Stimulated activated CD8-positive, alpha-beta memory T cell treated with anti-CD3 and anti-CD28 coated beads, Interleukin-4, amount 100 ng/mL, for 1 hour (primary cell): ENCODE measurements around the gene PRR20D.
"Not testable (repeated sequence)": the region's sequence is repeated elsewhere in the genome, so short reads cannot be mapped to it uniquely, and the experiment has no call there.

ENCODE experiments used
- DNase-seq, 2 donors: peaks; one replicate each; pipeline ENCODE4 v3.0.0-alpha.2; 2020; ENCODE audit warnings: low read depth in 2 of 2, low spot score in 1 of 2

Gene PRR20D

GRCh38 chr13:57160332-57160731 is at the start of gene PRR20D:
Gene PRR20D, plus strand, starts transcription at chr13:57160632. Its CDS starts 387 bp downstream, at chr13:57161019.
- DNase-seq: not testable (repeated sequence)

- no peak for DNase-seq
These were observed 45.5 kb upstream of the PRR20D start for GRCh38 chr13:57114945-57115344.

- DNase-seq: no peak
These were observed 36.8 kb upstream of the PRR20D start for GRCh38 chr13:57123681-57124080.

GRCh38 chr13:57128909-57129308 is 31.5 kb upstream of the PRR20D start:
- no peak for DNase-seq

GRCh38 chr13:57136093-57136492 is 24.3 kb upstream of the PRR20D start:
- no peak for DNase-seq

DNA sequence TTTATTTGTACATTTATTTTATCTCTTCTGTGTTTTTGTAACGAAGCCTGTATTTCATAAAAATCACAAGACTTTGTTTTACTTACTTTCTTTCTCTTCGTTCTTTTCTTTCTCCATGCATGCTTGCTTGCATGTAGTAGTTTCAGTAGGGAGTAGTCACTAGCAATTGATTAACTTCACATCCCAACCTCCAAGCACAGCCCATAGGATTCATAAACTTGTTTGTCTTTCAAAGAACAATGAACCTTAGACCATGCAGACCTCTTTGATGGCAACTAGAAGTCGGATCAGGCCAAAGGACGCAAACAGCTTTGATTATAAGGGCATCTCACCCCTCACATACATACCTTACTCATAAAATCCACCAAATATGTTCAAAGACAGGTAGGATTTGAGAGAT is 22.8 kb upstream of the PRR20D start:
- no peak for DNase-seq

DNA sequence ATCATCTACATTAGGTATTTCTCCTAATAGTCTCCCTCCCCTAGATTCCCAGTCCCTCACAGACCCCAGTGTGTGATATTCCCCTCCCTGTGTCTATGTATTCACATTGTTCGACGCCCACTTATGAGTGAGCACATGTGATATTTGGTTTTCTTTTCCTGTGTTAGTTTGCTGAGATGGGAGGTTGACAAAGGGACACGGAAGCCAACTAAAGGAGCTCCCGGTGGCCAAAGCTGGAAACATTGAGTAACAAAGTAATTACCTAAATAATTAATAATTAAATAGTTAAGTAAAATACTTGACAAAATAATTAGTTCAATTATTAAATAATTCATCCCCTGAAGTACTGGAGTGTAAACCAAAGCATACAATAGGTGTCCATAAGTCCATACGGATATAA is 21.4 kb upstream of the PRR20D start:
- no peak for DNase-seq

GRCh38 chr13:57139781-57140180 is 20.7 kb upstream of the PRR20D start:
- not testable (repeated sequence) for DNase-seq

DNA sequence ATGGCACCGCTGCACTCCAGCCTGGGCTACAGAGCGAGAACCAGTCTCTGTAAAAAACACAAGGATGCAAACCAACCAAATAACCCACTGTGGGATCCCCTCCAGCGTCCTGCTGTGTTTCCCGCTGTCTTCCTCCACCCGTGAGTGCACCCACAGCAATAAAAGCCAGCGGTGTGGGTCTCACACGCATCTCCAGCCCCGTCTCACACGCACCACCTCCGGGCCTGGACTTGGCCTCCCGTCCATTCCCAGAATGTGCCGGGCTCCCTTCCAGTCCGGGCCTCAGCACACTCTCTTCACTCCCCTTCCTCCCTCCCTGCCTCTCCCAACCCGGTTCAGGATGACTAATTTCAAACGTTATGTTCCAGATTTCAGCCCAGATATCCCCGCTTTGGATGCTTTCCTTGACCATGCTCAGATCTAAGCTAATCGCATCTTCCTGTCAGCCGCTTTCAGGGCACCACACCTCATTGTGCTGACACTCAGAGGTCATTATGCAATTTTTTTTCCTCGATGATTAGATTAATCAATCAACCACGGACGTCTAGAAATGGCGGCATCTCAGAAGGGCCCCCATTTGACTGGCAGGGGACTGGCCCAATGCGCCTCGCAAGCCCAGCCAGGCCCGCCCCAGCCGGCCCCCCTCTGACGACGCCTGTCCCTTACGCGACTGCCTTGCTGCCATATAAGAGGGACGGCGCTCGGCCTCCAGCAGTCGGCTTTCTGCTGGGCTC is 20.0 kb upstream of the PRR20D start, which contains the start of gene PRR20A:
TSS of gene PRR20A (plus strand) at position 684 of the 734 bp plus-strand sequence. CDS start 387 bp downstream, outside the sequence.
- DNase-seq: not testable (repeated sequence)

GRCh38 chr13:57147188-57147587 is 13.2 kb upstream of the PRR20D start, which contains the start of gene PRR20B:
Gene PRR20B, plus strand, starts transcription at chr13:57147488. Its CDS starts 387 bp downstream, at chr13:57147875.
- DNase-seq: not testable (repeated sequence)

DNA sequence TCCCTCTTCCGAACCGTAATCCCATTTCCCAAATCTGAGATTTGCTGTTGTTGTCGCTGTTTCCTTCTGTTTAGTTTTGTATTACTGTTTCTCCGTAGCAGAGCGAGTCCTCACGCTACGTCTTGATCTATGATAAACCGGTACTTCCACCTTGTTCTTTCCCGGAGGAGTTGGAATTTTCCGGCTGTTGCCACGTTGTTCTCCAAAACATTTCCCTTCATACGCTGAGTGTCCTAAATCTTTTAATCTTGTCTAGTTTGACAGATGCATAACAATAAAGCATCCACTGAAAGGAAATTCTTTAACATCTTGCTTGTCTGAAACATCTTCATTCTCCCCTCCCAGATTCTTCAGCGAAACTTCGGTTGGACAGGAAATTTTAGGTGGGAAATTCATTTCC is 12.3 kb upstream of the PRR20D start:
- DNase-seq: not testable (repeated sequence)

GRCh38 chr13:57153761-57154160 is 6.7 kb upstream of the PRR20D start, which contains the start of gene PRR20C:
Gene PRR20C, plus strand, starts transcription at chr13:57154061. Its CDS starts 387 bp downstream, at chr13:57154448.
- DNase-seq: not testable (repeated sequence)

DNA sequence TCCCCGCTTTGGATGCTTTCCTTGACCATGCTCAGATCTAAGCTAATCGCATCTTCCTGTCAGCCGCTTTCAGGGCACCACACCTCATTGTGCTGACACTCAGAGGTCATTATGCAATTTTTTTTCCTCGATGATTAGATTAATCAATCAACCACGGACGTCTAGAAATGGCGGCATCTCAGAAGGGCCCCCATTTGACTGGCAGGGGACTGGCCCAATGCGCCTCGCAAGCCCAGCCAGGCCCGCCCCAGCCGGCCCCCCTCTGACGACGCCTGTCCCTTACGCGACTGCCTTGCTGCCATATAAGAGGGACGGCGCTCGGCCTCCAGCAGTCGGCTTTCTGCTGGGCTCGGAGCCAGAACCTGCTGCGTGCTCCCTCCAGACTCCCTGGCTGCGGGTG is 6.5 kb downstream of the PRR20D start, which contains the start of gene PRR20E:
TSS of gene PRR20E (plus strand) at position 301 of the 400 bp plus-strand sequence. CDS start 387 bp downstream, outside the sequence.
- DNase-seq: not testable (repeated sequence)

DNA sequence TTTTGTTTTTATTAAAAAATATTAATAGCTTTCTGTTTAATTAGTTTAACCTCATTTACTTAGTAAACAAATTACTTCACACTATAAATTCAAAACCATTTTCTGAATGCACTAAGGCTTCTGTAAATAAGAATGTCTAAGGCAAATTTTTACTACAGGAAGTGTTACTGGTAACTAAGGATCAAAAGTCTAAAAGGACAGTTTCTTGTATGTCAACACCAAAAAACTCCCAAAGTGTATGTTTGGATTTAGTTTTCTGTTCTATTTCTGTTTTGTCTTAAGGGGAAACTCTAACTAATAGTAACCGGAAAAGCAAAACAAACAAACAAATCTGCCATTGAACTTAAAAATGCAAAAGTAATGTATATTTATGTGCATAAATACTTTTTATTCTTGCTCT is 31.2 kb downstream of the PRR20D start:
- no peak for DNase-seq

DNA sequence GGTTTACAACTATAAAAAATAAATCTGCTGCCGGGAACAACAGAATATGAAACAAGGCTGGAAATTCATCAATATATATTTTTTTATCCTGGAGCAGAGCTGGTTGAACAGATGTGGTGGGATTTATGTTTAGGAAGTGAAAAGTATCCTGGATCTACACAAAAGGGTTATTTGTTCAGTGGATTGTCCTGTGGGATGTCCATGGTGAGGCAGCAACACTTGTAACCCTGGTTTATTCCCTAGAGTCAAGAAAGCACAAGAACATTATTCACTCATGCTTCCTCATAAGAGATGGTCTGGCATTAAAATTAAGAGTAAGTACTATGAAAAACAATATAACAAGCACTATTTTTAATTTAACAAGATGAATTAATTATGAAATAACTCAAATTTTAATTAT is 52.6 kb downstream of the PRR20D start:
- DNase-seq: no peak
